Neural cell (in vitro differentiated cells): ENCODE measurements around the gene NACC2. TPM values are rescaled to one million over a fixed set of nuclear protein-coding genes. Genes with fewer than 3 reads are reported as not detected.

Experiments
- H2AFZ ChIP-seq: fragments of 200-600, 300-800 bp; sonication (generic), shearing (Covaris generic); 2 replicates; pipeline ENCODE4 v1.6.0; 2014; ENCODE audit warnings: low read depth, mild to moderate bottlenecking, antibody characterized with exemption, low read length, moderate library complexity
- H3F3A ChIP-seq: fragments of 200-600 bp; shearing (Covaris generic); 2 replicates; pipeline ENCODE4 v1.6.1; 2016; ENCODE audit warnings: mild to moderate bottlenecking, moderate library complexity, mixed read lengths, antibody characterized with exemption, low read length; ENCODE audit not compliant: insufficient read depth, poor library complexity, severe bottlenecking
- H3K27ac ChIP-seq: fragments of 200-600, 300-800 bp; sonication (generic), shearing (Covaris generic); 2 replicates; pipeline ENCODE4 v1.5.1; 2014; ENCODE audit warnings: mild to moderate bottlenecking, low read length, moderate library complexity
- H3K27me3 ChIP-seq: fragments of 300-800, 200-600 bp; sonication (generic), shearing (Covaris generic); 2 replicates; pipeline ENCODE4 v1.6.0; 2014; ENCODE audit warnings: mild to moderate bottlenecking, low read depth, low read length, moderate library complexity; ENCODE audit not compliant: insufficient read depth
- H3K36me3 ChIP-seq: fragments of 300-800, 200-600 bp; sonication (generic), shearing (Covaris generic); 2 replicates; pipeline ENCODE4 v1.5.1; 2014; ENCODE audit warnings: mild to moderate bottlenecking, antibody characterized with exemption, low read length, moderate library complexity; ENCODE audit not compliant: insufficient read depth
- H3K4me2 ChIP-seq: fragments of 300-800, 200-600 bp; sonication (generic), shearing (Covaris generic); 2 replicates; pipeline ENCODE4 v1.6.0; 2014; ENCODE audit warnings: mild to moderate bottlenecking, low read length
- H3K4me3 ChIP-seq: fragments of 300-800, 200-600 bp; sonication (generic), shearing (Covaris generic); 2 replicates; pipeline ENCODE4 v1.5.1; 2014; ENCODE audit warnings: mild to moderate bottlenecking, low read length, moderate library complexity
- H3K79me2 ChIP-seq: fragments of 200-600 bp; shearing (Covaris generic); replicated peaks from 2 replicates; pipeline ENCODE4 v1.6.0; 2014; ENCODE audit warnings: mild to moderate bottlenecking, low read length, moderate library complexity; ENCODE audit not compliant: insufficient read depth
- H3K9ac ChIP-seq: fragments of 300-800, 200-600 bp; sonication (generic), shearing (Covaris generic); 2 replicates; pipeline ENCODE4 v1.6.1; 2016; ENCODE audit warnings: mild to moderate bottlenecking, low read length, mixed read lengths
- H3K9me2 ChIP-seq: fragments of 200-600 bp; shearing (Covaris generic); 2 replicates; pipeline ENCODE4 v1.6.1; 2016; ENCODE audit warnings: mild to moderate bottlenecking, low read length, mixed read lengths; ENCODE audit not compliant: insufficient read depth
- H3K9me3 ChIP-seq: fragments of 200-600, 300-800 bp; sonication (generic), shearing (Covaris generic); 2 replicates; pipeline ENCODE4 v1.6.1; 2016; ENCODE audit warnings: mild to moderate bottlenecking, mixed run types, low read length, moderate library complexity, mixed read lengths
- H4K20me1 ChIP-seq: fragments of 200-600 bp; shearing (Covaris generic); 2 replicates; pipeline ENCODE4 v1.6.1; 2016; ENCODE audit warnings: mild to moderate bottlenecking, mixed run types; ENCODE audit not compliant: insufficient read depth
- EP300 ChIP-seq: fragments of 450-650 bp; conservative IDR thresholded peaks from 2 replicates; pipeline ENCODE4 v1.6.1; 2014; ENCODE audit warnings: antibody characterized with exemption, mild to moderate bottlenecking, moderate library complexity; ENCODE audit not compliant: poor library complexity, severe bottlenecking
- EZH2 ChIP-seq: fragments of 200-600, 300-800 bp; shearing (Covaris generic), sonication (generic); IDR thresholded peaks from 2 replicates; pipeline ENCODE4 v1.6.1; 2014; ENCODE audit warnings: antibody characterized with exemption, low read length, borderline replicate concordance, mild to moderate bottlenecking; ENCODE audit not compliant: insufficient read depth, poor library complexity, severe bottlenecking
- MXI1 ChIP-seq: fragments of 450-650 bp; conservative IDR thresholded peaks from 2 replicates; pipeline ENCODE4 v1.6.1; 2014; ENCODE audit warnings: antibody characterized with exemption, mild to moderate bottlenecking; ENCODE audit not compliant: poor library complexity, severe bottlenecking
- POLR2AphosphoS5 ChIP-seq: IDR thresholded peaks from 2 replicates; pipeline ENCODE4 v1.6.1; 2012
- RAD21 ChIP-seq: fragments of 450-650 bp; conservative IDR thresholded peaks from 2 replicates; pipeline ENCODE4 v1.6.1; 2014; ENCODE audit warnings: antibody characterized with exemption, mild to moderate bottlenecking, moderate library complexity
- SMC3 ChIP-seq: fragments of 450-650 bp; conservative IDR thresholded peaks from 2 replicates; pipeline ENCODE4 v1.6.1; 2014; ENCODE audit warnings: antibody characterized with exemption, mild to moderate bottlenecking, moderate library complexity; ENCODE audit not compliant: poor library complexity
- TAF1 ChIP-seq: IDR thresholded peaks from 2 replicates; pipeline ENCODE4 v1.6.1; 2012; ENCODE audit warnings: low read depth
- polyA plus RNA-seq: library from polyadenylated mRNA; depleted of rRNA; stranded (reverse); fragments of >200 nt; gene quantifications from 2 replicates; pipeline ENCODE4 v1.2.3, GENCODE V29; 2014
- TF ChIP-seq, protein P1 (sequence below): fragments of 450-650 bp; IDR thresholded peaks from 2 replicates; pipeline ENCODE4 v1.5.1; 2014; ENCODE audit warnings: antibody characterized with exemption, mild to moderate bottlenecking, moderate library complexity; ENCODE audit not compliant: poor library complexity, severe bottlenecking
- TF ChIP-seq, protein P2 (sequence below): IDR thresholded peaks from 2 replicates; pipeline ENCODE4 v1.6.1; 2012; ENCODE audit warnings: borderline replicate concordance

NACC2 gene
- polyA plus RNA-seq, 1 donor from 2014 or later, result 1.7 TPM

DNA sequence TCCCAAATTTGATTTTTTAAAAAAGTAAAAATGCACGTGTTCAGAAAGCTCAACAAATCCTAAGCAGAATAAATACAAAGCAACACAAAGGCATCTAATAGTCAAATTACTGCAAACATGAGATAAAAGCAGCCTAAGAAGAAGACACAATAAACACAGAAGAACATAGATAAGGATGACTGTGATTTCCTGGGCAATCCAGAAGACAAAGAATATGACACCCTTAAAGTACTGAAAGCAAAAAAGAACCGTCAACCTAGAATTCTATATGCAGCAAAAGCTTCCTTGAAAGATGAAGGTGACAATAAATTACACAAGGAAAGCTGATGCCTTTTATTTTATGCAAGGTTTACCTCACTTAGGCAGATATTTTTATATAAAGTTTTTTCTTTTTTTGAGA is 58.2 kb downstream of the NACC2 start:
- Histone ChIP-seq H3K27me3 (no peaks in the 10 kb centered on the region), H3K9ac (no peak overlapping the region), H3K36me3 (no peaks in the 10 kb centered on the region), H3K79me2 (no peaks in the 10 kb centered on the region), H4K20me1 (no peaks in the 10 kb centered on the region), H3F3A (no peaks in the 10 kb centered on the region), H3K9me2 (no peaks in the 10 kb centered on the region), H3K9me3 (peaks cover 3% of the 10 kb centered on the region), H3K4me2 (no peak overlapping the region), H3K27ac (no peak overlapping the region), H3K4me3 (no peak overlapping the region), H2AFZ (no peak overlapping the region)
- TF ChIP-seq TAF1, result no peak

DNA sequence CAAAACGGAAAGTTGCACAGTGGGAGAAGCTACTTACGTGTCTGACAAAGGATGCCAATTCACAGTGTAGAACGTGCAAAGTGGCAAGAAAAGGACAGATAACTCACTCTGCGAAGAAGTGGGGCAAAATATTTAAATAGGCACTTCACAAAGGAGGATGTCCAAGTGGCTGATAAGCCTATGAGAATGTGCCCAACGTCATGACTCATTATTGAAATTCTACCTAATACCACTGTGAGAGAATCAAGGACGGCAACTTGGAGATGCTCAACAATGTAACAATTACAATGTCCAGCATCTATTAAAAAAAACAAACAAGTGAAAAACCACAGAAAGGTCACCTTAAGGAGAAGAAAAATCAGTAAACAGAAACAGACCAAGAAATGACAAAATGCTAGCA is 59.0 kb downstream of the NACC2 start:
- H4K20me1 ChIP-seq, result no peaks in the 10 kb centered on the region
- H3K27me3 ChIP-seq, result no peaks in the 10 kb centered on the region
- H3K4me3 ChIP-seq, result no peak overlapping the region
- no peaks in the 10 kb centered on the region for H3K79me2 ChIP-seq
- H2AFZ ChIP-seq, result no peak overlapping the region
- H3F3A ChIP-seq, result no peaks in the 10 kb centered on the region
- H3K9ac ChIP-seq, result no peak overlapping the region
- no peak overlapping the region for H3K27ac ChIP-seq
- TF ChIP-seq, protein P1, sequence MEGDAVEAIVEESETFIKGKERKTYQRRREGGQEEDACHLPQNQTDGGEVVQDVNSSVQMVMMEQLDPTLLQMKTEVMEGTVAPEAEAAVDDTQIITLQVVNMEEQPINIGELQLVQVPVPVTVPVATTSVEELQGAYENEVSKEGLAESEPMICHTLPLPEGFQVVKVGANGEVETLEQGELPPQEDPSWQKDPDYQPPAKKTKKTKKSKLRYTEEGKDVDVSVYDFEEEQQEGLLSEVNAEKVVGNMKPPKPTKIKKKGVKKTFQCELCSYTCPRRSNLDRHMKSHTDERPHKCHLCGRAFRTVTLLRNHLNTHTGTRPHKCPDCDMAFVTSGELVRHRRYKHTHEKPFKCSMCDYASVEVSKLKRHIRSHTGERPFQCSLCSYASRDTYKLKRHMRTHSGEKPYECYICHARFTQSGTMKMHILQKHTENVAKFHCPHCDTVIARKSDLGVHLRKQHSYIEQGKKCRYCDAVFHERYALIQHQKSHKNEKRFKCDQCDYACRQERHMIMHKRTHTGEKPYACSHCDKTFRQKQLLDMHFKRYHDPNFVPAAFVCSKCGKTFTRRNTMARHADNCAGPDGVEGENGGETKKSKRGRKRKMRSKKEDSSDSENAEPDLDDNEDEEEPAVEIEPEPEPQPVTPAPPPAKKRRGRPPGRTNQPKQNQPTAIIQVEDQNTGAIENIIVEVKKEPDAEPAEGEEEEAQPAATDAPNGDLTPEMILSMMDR, result no peak
- no peak for TF ChIP-seq EP300
- TF ChIP-seq, protein P2, sequence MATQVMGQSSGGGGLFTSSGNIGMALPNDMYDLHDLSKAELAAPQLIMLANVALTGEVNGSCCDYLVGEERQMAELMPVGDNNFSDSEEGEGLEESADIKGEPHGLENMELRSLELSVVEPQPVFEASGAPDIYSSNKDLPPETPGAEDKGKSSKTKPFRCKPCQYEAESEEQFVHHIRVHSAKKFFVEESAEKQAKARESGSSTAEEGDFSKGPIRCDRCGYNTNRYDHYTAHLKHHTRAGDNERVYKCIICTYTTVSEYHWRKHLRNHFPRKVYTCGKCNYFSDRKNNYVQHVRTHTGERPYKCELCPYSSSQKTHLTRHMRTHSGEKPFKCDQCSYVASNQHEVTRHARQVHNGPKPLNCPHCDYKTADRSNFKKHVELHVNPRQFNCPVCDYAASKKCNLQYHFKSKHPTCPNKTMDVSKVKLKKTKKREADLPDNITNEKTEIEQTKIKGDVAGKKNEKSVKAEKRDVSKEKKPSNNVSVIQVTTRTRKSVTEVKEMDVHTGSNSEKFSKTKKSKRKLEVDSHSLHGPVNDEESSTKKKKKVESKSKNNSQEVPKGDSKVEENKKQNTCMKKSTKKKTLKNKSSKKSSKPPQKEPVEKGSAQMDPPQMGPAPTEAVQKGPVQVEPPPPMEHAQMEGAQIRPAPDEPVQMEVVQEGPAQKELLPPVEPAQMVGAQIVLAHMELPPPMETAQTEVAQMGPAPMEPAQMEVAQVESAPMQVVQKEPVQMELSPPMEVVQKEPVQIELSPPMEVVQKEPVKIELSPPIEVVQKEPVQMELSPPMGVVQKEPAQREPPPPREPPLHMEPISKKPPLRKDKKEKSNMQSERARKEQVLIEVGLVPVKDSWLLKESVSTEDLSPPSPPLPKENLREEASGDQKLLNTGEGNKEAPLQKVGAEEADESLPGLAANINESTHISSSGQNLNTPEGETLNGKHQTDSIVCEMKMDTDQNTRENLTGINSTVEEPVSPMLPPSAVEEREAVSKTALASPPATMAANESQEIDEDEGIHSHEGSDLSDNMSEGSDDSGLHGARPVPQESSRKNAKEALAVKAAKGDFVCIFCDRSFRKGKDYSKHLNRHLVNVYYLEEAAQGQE, result no peak
- no peak for TF ChIP-seq EZH2
- no peak for TF ChIP-seq TAF1
- no peak for TF ChIP-seq POLR2AphosphoS5
- TF ChIP-seq SMC3, result no peak
- no peak for TF ChIP-seq RAD21
- no peak for TF ChIP-seq MXI1
- H3K4me2 ChIP-seq, result no peak overlapping the region
- H3K9me2 ChIP-seq, result no peaks in the 10 kb centered on the region
- no peaks in the 10 kb centered on the region for H3K36me3 ChIP-seq
- H3K9me3 ChIP-seq, result peaks cover 3% of the 10 kb centered on the region
